HCT116 (cell line): ENCODE measurements around the gene TTLL11. TPM values are rescaled to one million over a fixed set of nuclear protein-coding genes. Genes with fewer than 3 reads are reported as not detected.

ENCODE experiments used
- ATAC-seq: fragments of 200-7000 bp; cut with Tn5 transposase; 2 replicates; pipeline ENCODE4 v1.9.1; 2020; ENCODE audit warnings: mild to moderate bottlenecking, moderate library complexity
- BruUV-seq: library from RNA; stranded (reverse); fragments of 400-500 nt; replicated peaks from 2 replicates; lab custom pipeline; 2021; lab: Mats Ljungman, UMichigan
- CTCF ChIA-PET: fragments of 300-600 bp; sonication (Branson Sonifier 250); formaldehyde crosslinking; loops from one replicate; lab custom pipeline; 2021; ENCODE audit warnings: antibody characterized with exemption; lab: Charles Lee
- POLR2A ChIA-PET: fragments of 300-600, 350-600 bp; sonication (Branson Sonifier 250); formaldehyde crosslinking; loops from one replicate; lab custom pipeline; 2021; ENCODE audit warnings: antibody characterized with exemption; lab: Charles Lee
- RAD21 ChIA-PET, 2 experiments: fragments of 300-600 bp; sonication (Branson Sonifier 250); formaldehyde crosslinking; loops; one replicate each; lab custom pipeline; 2023; ENCODE audit warnings: low total read pairs in 2 of 2; ENCODE audit not compliant: uncharacterized antibody in 2 of 2, unreplicated experiment in 2 of 2, low non-redundant PET in 1 of 2; lab: Charles Lee
- DNase-seq: peaks from one replicate; pipeline ENCODE4 v3.0.0-alpha.2; 2010; ENCODE audit warnings: low read depth, low spot score
- H2AFZ ChIP-seq: fragments of 200-600 bp; shearing (Covaris generic), sonication (generic); 2 replicates; pipeline ENCODE4 v1.6.1; 2017; ENCODE audit warnings: low read depth, mixed run types, mixed read lengths, antibody characterized with exemption, low read length; ENCODE audit not compliant: poor library complexity, severe bottlenecking
- H3K27ac ChIP-seq: 2 replicates; pipeline ENCODE4 v1.5.1; 2012; ENCODE audit warnings: low read depth, low read length
- H3K27me3 ChIP-seq: fragments of 200-600 bp; sonication (generic); 2 replicates; pipeline ENCODE4 v1.6.1; 2016; ENCODE audit warnings: mixed run types, low read length, mixed read lengths; ENCODE audit not compliant: insufficient read depth
- H3K36me3 ChIP-seq, 2 experiments: fragments of 200-500 bp in 1 of 2; fragments of 200-600 bp in 1 of 2; sonication (Bioruptor generic) in 1 of 2; sonication (generic) in 1 of 2; 2 replicates each; pipeline versions ENCODE4 v1.5.1 to v1.6.1; 2014 to 2016; ENCODE audit warnings: low read length in 2 of 2, inconsistent platforms in 1 of 2, mixed read lengths in 1 of 2, mixed run types in 1 of 2; ENCODE audit not compliant: insufficient read depth in 2 of 2, control insufficient read depth in 1 of 2
- H3K4me1 ChIP-seq, 2 experiments: fragments of 200-600 bp in 1 of 2; sonication (generic) in 1 of 2; 2 replicates each; pipeline versions ENCODE4 v1.5.1 to v1.6.1; 2012 to 2017; ENCODE audit warnings: low read length in 2 of 2, inconsistent platforms in 1 of 2, mild to moderate bottlenecking in 1 of 2, mixed read lengths in 1 of 2, mixed run types in 1 of 2, moderate library complexity in 1 of 2; ENCODE audit not compliant: insufficient read depth in 2 of 2, control insufficient read depth in 1 of 2
- H3K4me2 ChIP-seq: fragments of 200-600 bp; sonication (generic); 2 replicates; pipeline ENCODE4 v1.6.1; 2017; ENCODE audit warnings: mixed run types, low read length, mixed read lengths
- H3K4me3 ChIP-seq, 2 experiments: fragments of 200-600 bp in 1 of 2; sonication (generic) in 1 of 2; replicated peaks in 1 of 2; 2 replicates each; pipeline ENCODE4 v1.5.1; 2011 to 2016; ENCODE audit warnings: low read length in 2 of 2, control low read depth in 1 of 2, low read depth in 1 of 2, mild to moderate bottlenecking in 1 of 2, mixed read lengths in 1 of 2, mixed run types in 1 of 2
- H3K79me2 ChIP-seq: fragments of 200-600 bp; sonication (generic); 2 replicates; pipeline ENCODE4 v1.6.1; 2017; ENCODE audit warnings: mild to moderate bottlenecking, mixed run types, low read length, moderate library complexity, mixed read lengths; ENCODE audit not compliant: insufficient read depth
- H3K9ac ChIP-seq: fragments of 200-600 bp; sonication (generic); 2 replicates; pipeline ENCODE4 v1.6.1; 2016; ENCODE audit warnings: low read length, mixed read lengths
- H3K9me2 ChIP-seq: fragments of 200-600 bp; sonication (generic), shearing (Covaris generic); 2 replicates; pipeline ENCODE4 v1.6.1; 2017; ENCODE audit warnings: mixed run types, mild to moderate bottlenecking, moderate library complexity; ENCODE audit not compliant: insufficient read depth
- H3K9me3 ChIP-seq, 2 experiments: fragments of 200-500 bp in 1 of 2; fragments of 200-600 bp in 1 of 2; sonication (Bioruptor generic) in 1 of 2; sonication (generic) in 1 of 2; 2 replicates each; pipeline ENCODE4 v1.6.1; 2014 to 2017; ENCODE audit warnings: low read length in 2 of 2, mixed read lengths in 2 of 2, inconsistent platforms in 1 of 2, low read depth in 1 of 2, mild to moderate bottlenecking in 1 of 2, mixed run types in 1 of 2, moderate library complexity in 1 of 2; ENCODE audit not compliant: control insufficient read depth in 1 of 2, insufficient read depth in 1 of 2
- H4K20me1 ChIP-seq: fragments of 200-600 bp; sonication (generic), shearing (Covaris generic); 2 replicates; pipeline ENCODE4 v1.6.1; 2017; ENCODE audit warnings: mixed run types, mild to moderate bottlenecking, moderate library complexity; ENCODE audit not compliant: insufficient read depth
- ATF3 ChIP-seq: IDR thresholded peaks from 2 replicates; pipeline ENCODE4 v1.6.1; 2012
- CBX3 ChIP-seq: IDR thresholded peaks from 2 replicates; pipeline ENCODE4 v1.6.1; 2012; ENCODE audit warnings: low read depth
- CEBPB ChIP-seq: IDR thresholded peaks from 2 replicates; pipeline ENCODE4 v1.6.1; 2012; ENCODE audit warnings: low read depth
- EGR1 ChIP-seq: IDR thresholded peaks from 2 replicates; pipeline ENCODE4 v1.6.1; 2012; ENCODE audit warnings: low read depth
- ELF1 ChIP-seq: IDR thresholded peaks from 2 replicates; pipeline ENCODE4 v1.6.1; 2012; ENCODE audit warnings: low read depth, borderline replicate concordance
- EZH2phosphoT487 ChIP-seq: fragments of 200-600 bp; IDR thresholded peaks from 2 replicates; pipeline ENCODE4 v1.6.1; 2018; ENCODE audit warnings: antibody characterized with exemption, borderline replicate concordance
- POLR2A ChIP-seq: IDR thresholded peaks from 2 replicates; pipeline ENCODE4 v1.7.0; 2011; ENCODE audit warnings: borderline replicate concordance; ENCODE audit not compliant: insufficient read depth, insufficient read length; ENCODE audit errors: extremely low read depth
- POLR2AphosphoS5 ChIP-seq: IDR thresholded peaks from 2 replicates; pipeline ENCODE4 v1.6.1; 2011; ENCODE audit warnings: mild to moderate bottlenecking, low read depth, low read length, moderate library complexity
- SP1 ChIP-seq: IDR thresholded peaks from 2 replicates; pipeline ENCODE4 v1.6.1; 2012; ENCODE audit warnings: low read depth
- YY1 ChIP-seq: IDR thresholded peaks from 2 replicates; pipeline ENCODE4 v1.6.1; 2011; ENCODE audit warnings: low read length, low read depth, moderate library complexity, mild to moderate bottlenecking; ENCODE audit not compliant: insufficient replicate concordance; ENCODE audit errors: extremely low read depth
- ZFX ChIP-seq: fragments of 450-650 bp; IDR thresholded peaks from 2 replicates; pipeline ENCODE4 v1.6.1; 2017
- intact Hi-C: fragments of 100-400 bp; cut with micrococcal nuclease; formaldehyde crosslinking; loops from 2 replicates; pipeline ENCODE4 v1.10.0; 2022
- total RNA-seq: library from RNA; stranded (reverse); gene quantifications from one replicate; pipeline ENCODE4 v1.2.1, GENCODE V29; 2021; ENCODE audit not compliant: unreplicated experiment
- TF ChIP-seq, protein P1 (sequence below), 3 experiments: fragments of 200-600 bp in 1 of 3; sonication (generic) in 1 of 3; IDR thresholded peaks in 2 of 3; conservative IDR thresholded peaks in 1 of 3; 2 replicates each; pipeline ENCODE4 v1.5.1; 2012 to 2017; ENCODE audit warnings: low read depth in 2 of 3, low read length in 2 of 3, antibody characterized with exemption in 1 of 3, borderline replicate concordance in 1 of 3, control low read depth in 1 of 3, mild to moderate bottlenecking in 1 of 3, mixed read lengths in 1 of 3, mixed run types in 1 of 3, moderate library complexity in 1 of 3; ENCODE audit not compliant: insufficient read depth in 1 of 3
- TF ChIP-seq, protein P2 (sequence below): IDR thresholded peaks from 2 replicates; pipeline ENCODE4 v1.6.1; 2012
- TF ChIP-seq, protein P3 (sequence below): IDR thresholded peaks from 2 replicates; pipeline ENCODE4 v1.6.1; 2011; ENCODE audit warnings: mild to moderate bottlenecking, low read length, moderate library complexity; ENCODE audit not compliant: insufficient replicate concordance; ENCODE audit errors: extremely low read depth
- TF ChIP-seq, protein P4 (sequence below): IDR thresholded peaks from 2 replicates; pipeline ENCODE4 v1.6.1; 2012; ENCODE audit warnings: low read depth

The TTLL11 gene
- total RNA-seq, 1 experiment from 2014 or later, result 2.2 TPM

- no peak for ATAC-seq
These were observed 7.8 kb downstream of the TTLL11 start for GRCh38 chr9:122085260-122085659.

More at GRCh38 chr9:122085260-122085659, 7.8 kb downstream of the TTLL11 start:
- Histone ChIP-seq H3K27ac (no peak overlapping the region), H3K4me3 (no peak overlapping the region), H4K20me1 (no peaks in the 10 kb centered on the region), H3K36me3 (no peaks in the 10 kb centered on the region), H3K9ac (no peak overlapping the region), H3K9me3 (no peaks in the 10 kb centered on the region), H3K9me2 (no peaks in the 10 kb centered on the region), H3K4me2 (no peak overlapping the region), H2AFZ (no peak overlapping the region), H3K27me3 (no peaks in the 10 kb centered on the region), H3K4me1 (no peaks in the 10 kb centered on the region), H3K79me2 (no peaks in the 10 kb centered on the region)
- DNase-seq, result no peak
- ChIA-PET POLR2A (no interaction called here), CTCF (no interaction called here), RAD21 (no interaction called here)
- TF ChIP-seq, protein P1, sequence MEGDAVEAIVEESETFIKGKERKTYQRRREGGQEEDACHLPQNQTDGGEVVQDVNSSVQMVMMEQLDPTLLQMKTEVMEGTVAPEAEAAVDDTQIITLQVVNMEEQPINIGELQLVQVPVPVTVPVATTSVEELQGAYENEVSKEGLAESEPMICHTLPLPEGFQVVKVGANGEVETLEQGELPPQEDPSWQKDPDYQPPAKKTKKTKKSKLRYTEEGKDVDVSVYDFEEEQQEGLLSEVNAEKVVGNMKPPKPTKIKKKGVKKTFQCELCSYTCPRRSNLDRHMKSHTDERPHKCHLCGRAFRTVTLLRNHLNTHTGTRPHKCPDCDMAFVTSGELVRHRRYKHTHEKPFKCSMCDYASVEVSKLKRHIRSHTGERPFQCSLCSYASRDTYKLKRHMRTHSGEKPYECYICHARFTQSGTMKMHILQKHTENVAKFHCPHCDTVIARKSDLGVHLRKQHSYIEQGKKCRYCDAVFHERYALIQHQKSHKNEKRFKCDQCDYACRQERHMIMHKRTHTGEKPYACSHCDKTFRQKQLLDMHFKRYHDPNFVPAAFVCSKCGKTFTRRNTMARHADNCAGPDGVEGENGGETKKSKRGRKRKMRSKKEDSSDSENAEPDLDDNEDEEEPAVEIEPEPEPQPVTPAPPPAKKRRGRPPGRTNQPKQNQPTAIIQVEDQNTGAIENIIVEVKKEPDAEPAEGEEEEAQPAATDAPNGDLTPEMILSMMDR (IDR thresholded peaks at IDR 0.05 in 2 of 3, conservative IDR thresholded peaks at IDR 0.05 in 1 of 3; ENCODE audit: borderline replicate concordance in 1 of 3, insufficient read depth in 1 of 3, low read depth in 2 of 3, low read length in 2 of 3), result no peak
- TF ChIP-seq EZH2phosphoT487 (no peak), ZFX (no peak), POLR2AphosphoS5 (no peak), ATF3 (no peak), YY1 (no peak), POLR2A (no peak), CEBPB (no peak), ELF1 (no peak), EGR1 (no peak), SP1 (no peak), CBX3 (no peak)
- TF ChIP-seq, protein P2, sequence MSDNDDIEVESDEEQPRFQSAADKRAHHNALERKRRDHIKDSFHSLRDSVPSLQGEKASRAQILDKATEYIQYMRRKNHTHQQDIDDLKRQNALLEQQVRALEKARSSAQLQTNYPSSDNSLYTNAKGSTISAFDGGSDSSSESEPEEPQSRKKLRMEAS, result no peak
- TF ChIP-seq, protein P3, sequence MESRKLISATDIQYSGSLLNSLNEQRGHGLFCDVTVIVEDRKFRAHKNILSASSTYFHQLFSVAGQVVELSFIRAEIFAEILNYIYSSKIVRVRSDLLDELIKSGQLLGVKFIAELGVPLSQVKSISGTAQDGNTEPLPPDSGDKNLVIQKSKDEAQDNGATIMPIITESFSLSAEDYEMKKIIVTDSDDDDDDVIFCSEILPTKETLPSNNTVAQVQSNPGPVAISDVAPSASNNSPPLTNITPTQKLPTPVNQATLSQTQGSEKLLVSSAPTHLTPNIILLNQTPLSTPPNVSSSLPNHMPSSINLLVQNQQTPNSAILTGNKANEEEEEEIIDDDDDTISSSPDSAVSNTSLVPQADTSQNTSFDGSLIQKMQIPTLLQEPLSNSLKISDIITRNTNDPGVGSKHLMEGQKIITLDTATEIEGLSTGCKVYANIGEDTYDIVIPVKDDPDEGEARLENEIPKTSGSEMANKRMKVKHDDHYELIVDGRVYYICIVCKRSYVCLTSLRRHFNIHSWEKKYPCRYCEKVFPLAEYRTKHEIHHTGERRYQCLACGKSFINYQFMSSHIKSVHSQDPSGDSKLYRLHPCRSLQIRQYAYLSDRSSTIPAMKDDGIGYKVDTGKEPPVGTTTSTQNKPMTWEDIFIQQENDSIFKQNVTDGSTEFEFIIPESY, result no peak
- TF ChIP-seq, protein P4, sequence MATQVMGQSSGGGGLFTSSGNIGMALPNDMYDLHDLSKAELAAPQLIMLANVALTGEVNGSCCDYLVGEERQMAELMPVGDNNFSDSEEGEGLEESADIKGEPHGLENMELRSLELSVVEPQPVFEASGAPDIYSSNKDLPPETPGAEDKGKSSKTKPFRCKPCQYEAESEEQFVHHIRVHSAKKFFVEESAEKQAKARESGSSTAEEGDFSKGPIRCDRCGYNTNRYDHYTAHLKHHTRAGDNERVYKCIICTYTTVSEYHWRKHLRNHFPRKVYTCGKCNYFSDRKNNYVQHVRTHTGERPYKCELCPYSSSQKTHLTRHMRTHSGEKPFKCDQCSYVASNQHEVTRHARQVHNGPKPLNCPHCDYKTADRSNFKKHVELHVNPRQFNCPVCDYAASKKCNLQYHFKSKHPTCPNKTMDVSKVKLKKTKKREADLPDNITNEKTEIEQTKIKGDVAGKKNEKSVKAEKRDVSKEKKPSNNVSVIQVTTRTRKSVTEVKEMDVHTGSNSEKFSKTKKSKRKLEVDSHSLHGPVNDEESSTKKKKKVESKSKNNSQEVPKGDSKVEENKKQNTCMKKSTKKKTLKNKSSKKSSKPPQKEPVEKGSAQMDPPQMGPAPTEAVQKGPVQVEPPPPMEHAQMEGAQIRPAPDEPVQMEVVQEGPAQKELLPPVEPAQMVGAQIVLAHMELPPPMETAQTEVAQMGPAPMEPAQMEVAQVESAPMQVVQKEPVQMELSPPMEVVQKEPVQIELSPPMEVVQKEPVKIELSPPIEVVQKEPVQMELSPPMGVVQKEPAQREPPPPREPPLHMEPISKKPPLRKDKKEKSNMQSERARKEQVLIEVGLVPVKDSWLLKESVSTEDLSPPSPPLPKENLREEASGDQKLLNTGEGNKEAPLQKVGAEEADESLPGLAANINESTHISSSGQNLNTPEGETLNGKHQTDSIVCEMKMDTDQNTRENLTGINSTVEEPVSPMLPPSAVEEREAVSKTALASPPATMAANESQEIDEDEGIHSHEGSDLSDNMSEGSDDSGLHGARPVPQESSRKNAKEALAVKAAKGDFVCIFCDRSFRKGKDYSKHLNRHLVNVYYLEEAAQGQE, result no peak
- no TSS peak for BruUV-seq
- intact Hi-C loops, result no loop called here
